ENCODE measurements around the gene RAE1.

GRCh38 chr20:57341663-57342062 lies 9.4 kb upstream of the RAE1 start:
- TF ChIP-seq POLR2A (IDR thresholded peaks at IDR 0.05) (no peak), CTCF (IDR thresholded peaks at IDR 0.05) (no peak)

Data from esophagus squamous epithelium (tissue), 4 donors.